Gastrocnemius medialis (tissue), 4 donors: ENCODE results near the gene PAK2.

Experiments used
- CTCF ChIP-seq, 5 experiments: fragments of 450-650 bp in 3 of 5; fragments of 200-600 bp in 2 of 5; sonication (generic) in 2 of 5; IDR thresholded peaks in 4 of 5; conservative IDR thresholded peaks in 1 of 5; 1 replicate in 4 of 5; 2 replicates in 1 of 5; pipeline ENCODE4 v1.5.1; 2016 to 2019; ENCODE audit warnings: antibody characterized with exemption in 5 of 5, mild to moderate bottlenecking in 3 of 5, moderate library complexity in 3 of 5
- POLR2A ChIP-seq, 2 donors: fragments of 450-650 bp; IDR thresholded peaks; one replicate each; pipeline ENCODE4 v1.6.1; 2017; ENCODE audit warnings: antibody characterized with exemption in 2 of 2, mild to moderate bottlenecking in 2 of 2, moderate library complexity in 2 of 2

GRCh38 chr3:196837819-196838420, 98.3 kb downstream of the PAK2 start:
- peak; percentile 58 to 78 (median 67) for TF ChIP-seq CTCF (IDR thresholded peaks at IDR 0.05 in 4 of 5, conservative IDR thresholded peaks at IDR 0.05 in 1 of 5)
- TF ChIP-seq POLR2A (IDR thresholded peaks at IDR 0.05), result no peak
